WI38 (cell line): ENCODE measurements around the gene WDR81.

Experiments
- H3K4me3 ChIP-seq: 2 replicates; pipeline ENCODE4 v1.5.1; 2011; ENCODE audit warnings: low read depth, mild to moderate bottlenecking, control low read depth, low read length
- CTCF ChIP-seq: IDR thresholded peaks from 2 replicates; pipeline ENCODE4 v1.5.1; 2012; ENCODE audit warnings: low read depth, mild to moderate bottlenecking, control low read depth, low read length

Gene WDR81

GRCh38 chr17:1709403-1709951 is 15.0 kb upstream of the WDR81 start:
- peak overlapping the region; percentile 74 for H3K4me3 ChIP-seq
- TF ChIP-seq CTCF: no peak

- no peak for TF ChIP-seq CTCF
- peak within 1 kb of the TSS; percentile 74 for H3K4me3 ChIP-seq
These were observed 14.3 kb upstream of the WDR81 start, which contains the start of gene TLCD2 for GRCh38 chr17:1709971-1710806. TSS of gene TLCD2 (minus strand) at chr17:1710377. CDS start at chr17:1710242, 135 bp downstream.

- TF ChIP-seq CTCF: no peak
- H3K4me3 ChIP-seq: peak overlapping the region; percentile 74
These were observed 13.5 kb upstream of the WDR81 start for GRCh38 chr17:1710807-1711553.

- no peak for TF ChIP-seq CTCF
- H3K4me3 ChIP-seq: no peak overlapping the region
These were observed 12.7 kb upstream of the WDR81 start for GRCh38 chr17:1711804-1712203.

- no peak for TF ChIP-seq CTCF
- no peak overlapping the region for H3K4me3 ChIP-seq
These were observed 12.2 kb upstream of the WDR81 start for GRCh38 chr17:1712271-1712670.

- H3K4me3 ChIP-seq: peak overlapping the region; percentile 88
- TF ChIP-seq CTCF: no peak
These were observed 11.2 kb upstream of the WDR81 start for GRCh38 chr17:1713160-1713877.
